Neural cell (in vitro differentiated cells): Measurements from ENCODE around the gene SULT1E1. TPM values are rescaled to one million over a fixed set of nuclear protein-coding genes. Genes with fewer than 3 reads are reported as not detected.

Source experiments
- H2AFZ ChIP-seq: fragments of 200-600, 300-800 bp; sonication (generic), shearing (Covaris generic); 2 replicates; pipeline ENCODE4 v1.6.0; 2014; ENCODE audit warnings: low read depth, mild to moderate bottlenecking, antibody characterized with exemption, low read length, moderate library complexity
- H3F3A ChIP-seq: fragments of 200-600 bp; shearing (Covaris generic); 2 replicates; pipeline ENCODE4 v1.6.1; 2016; ENCODE audit warnings: mild to moderate bottlenecking, moderate library complexity, mixed read lengths, antibody characterized with exemption, low read length; ENCODE audit not compliant: insufficient read depth, poor library complexity, severe bottlenecking
- H3K27ac ChIP-seq: fragments of 200-600, 300-800 bp; sonication (generic), shearing (Covaris generic); 2 replicates; pipeline ENCODE4 v1.5.1; 2014; ENCODE audit warnings: mild to moderate bottlenecking, low read length, moderate library complexity
- H3K27me3 ChIP-seq: fragments of 300-800, 200-600 bp; sonication (generic), shearing (Covaris generic); 2 replicates; pipeline ENCODE4 v1.6.0; 2014; ENCODE audit warnings: mild to moderate bottlenecking, low read depth, low read length, moderate library complexity; ENCODE audit not compliant: insufficient read depth
- H3K36me3 ChIP-seq: fragments of 300-800, 200-600 bp; sonication (generic), shearing (Covaris generic); 2 replicates; pipeline ENCODE4 v1.5.1; 2014; ENCODE audit warnings: mild to moderate bottlenecking, antibody characterized with exemption, low read length, moderate library complexity; ENCODE audit not compliant: insufficient read depth
- H3K4me2 ChIP-seq: fragments of 300-800, 200-600 bp; sonication (generic), shearing (Covaris generic); 2 replicates; pipeline ENCODE4 v1.6.0; 2014; ENCODE audit warnings: mild to moderate bottlenecking, low read length
- H3K4me3 ChIP-seq: fragments of 300-800, 200-600 bp; sonication (generic), shearing (Covaris generic); 2 replicates; pipeline ENCODE4 v1.5.1; 2014; ENCODE audit warnings: mild to moderate bottlenecking, low read length, moderate library complexity
- H3K79me2 ChIP-seq: fragments of 200-600 bp; shearing (Covaris generic); replicated peaks from 2 replicates; pipeline ENCODE4 v1.6.0; 2014; ENCODE audit warnings: mild to moderate bottlenecking, low read length, moderate library complexity; ENCODE audit not compliant: insufficient read depth
- H3K9ac ChIP-seq: fragments of 300-800, 200-600 bp; sonication (generic), shearing (Covaris generic); 2 replicates; pipeline ENCODE4 v1.6.1; 2016; ENCODE audit warnings: mild to moderate bottlenecking, low read length, mixed read lengths
- H3K9me2 ChIP-seq: fragments of 200-600 bp; shearing (Covaris generic); 2 replicates; pipeline ENCODE4 v1.6.1; 2016; ENCODE audit warnings: mild to moderate bottlenecking, low read length, mixed read lengths; ENCODE audit not compliant: insufficient read depth
- H3K9me3 ChIP-seq: fragments of 200-600, 300-800 bp; sonication (generic), shearing (Covaris generic); 2 replicates; pipeline ENCODE4 v1.6.1; 2016; ENCODE audit warnings: mild to moderate bottlenecking, mixed run types, low read length, moderate library complexity, mixed read lengths
- H4K20me1 ChIP-seq: fragments of 200-600 bp; shearing (Covaris generic); 2 replicates; pipeline ENCODE4 v1.6.1; 2016; ENCODE audit warnings: mild to moderate bottlenecking, mixed run types; ENCODE audit not compliant: insufficient read depth
- EP300 ChIP-seq: fragments of 450-650 bp; conservative IDR thresholded peaks from 2 replicates; pipeline ENCODE4 v1.6.1; 2014; ENCODE audit warnings: antibody characterized with exemption, mild to moderate bottlenecking, moderate library complexity; ENCODE audit not compliant: poor library complexity, severe bottlenecking
- EZH2 ChIP-seq: fragments of 200-600, 300-800 bp; shearing (Covaris generic), sonication (generic); IDR thresholded peaks from 2 replicates; pipeline ENCODE4 v1.6.1; 2014; ENCODE audit warnings: antibody characterized with exemption, low read length, borderline replicate concordance, mild to moderate bottlenecking; ENCODE audit not compliant: insufficient read depth, poor library complexity, severe bottlenecking
- MXI1 ChIP-seq: fragments of 450-650 bp; conservative IDR thresholded peaks from 2 replicates; pipeline ENCODE4 v1.6.1; 2014; ENCODE audit warnings: antibody characterized with exemption, mild to moderate bottlenecking; ENCODE audit not compliant: poor library complexity, severe bottlenecking
- POLR2AphosphoS5 ChIP-seq: IDR thresholded peaks from 2 replicates; pipeline ENCODE4 v1.6.1; 2012
- RAD21 ChIP-seq: fragments of 450-650 bp; conservative IDR thresholded peaks from 2 replicates; pipeline ENCODE4 v1.6.1; 2014; ENCODE audit warnings: antibody characterized with exemption, mild to moderate bottlenecking, moderate library complexity
- REST ChIP-seq: IDR thresholded peaks from 2 replicates; pipeline ENCODE4 v1.6.1; 2012; ENCODE audit warnings: borderline replicate concordance
- SMC3 ChIP-seq: fragments of 450-650 bp; conservative IDR thresholded peaks from 2 replicates; pipeline ENCODE4 v1.6.1; 2014; ENCODE audit warnings: antibody characterized with exemption, mild to moderate bottlenecking, moderate library complexity; ENCODE audit not compliant: poor library complexity
- TAF1 ChIP-seq: IDR thresholded peaks from 2 replicates; pipeline ENCODE4 v1.6.1; 2012; ENCODE audit warnings: low read depth
- polyA plus RNA-seq: library from polyadenylated mRNA; depleted of rRNA; stranded (reverse); fragments of >200 nt; gene quantifications from 2 replicates; pipeline ENCODE4 v1.2.3, GENCODE V29; 2014
- TF ChIP-seq, protein P1 (sequence below): fragments of 450-650 bp; IDR thresholded peaks from 2 replicates; pipeline ENCODE4 v1.5.1; 2014; ENCODE audit warnings: antibody characterized with exemption, mild to moderate bottlenecking, moderate library complexity; ENCODE audit not compliant: poor library complexity, severe bottlenecking

Gene SULT1E1
- polyA plus RNA-seq, 1 donor from 2014 or later, result not detected

GRCh38 chr4:69833251-69833650 lies 26.7 kb downstream of the SULT1E1 start:
- no peaks in the 10 kb centered on the region for H3K9me3 ChIP-seq
- no peaks in the 10 kb centered on the region for H3F3A ChIP-seq
- H3K4me3 ChIP-seq, result no peak overlapping the region
- no peaks in the 10 kb centered on the region for H3K9me2 ChIP-seq
- no peak overlapping the region for H3K27ac ChIP-seq
- no peaks in the 10 kb centered on the region for H3K79me2 ChIP-seq
- H2AFZ ChIP-seq, result no peak overlapping the region
- no peaks in the 10 kb centered on the region for H3K27me3 ChIP-seq
- H3K36me3 ChIP-seq, result no peaks in the 10 kb centered on the region
- H4K20me1 ChIP-seq, result no peaks in the 10 kb centered on the region
- H3K9ac ChIP-seq, result no peak overlapping the region
- H3K4me2 ChIP-seq, result no peak overlapping the region
- TF ChIP-seq RAD21 (no peak), EZH2 (no peak)
- TF ChIP-seq, protein P1, sequence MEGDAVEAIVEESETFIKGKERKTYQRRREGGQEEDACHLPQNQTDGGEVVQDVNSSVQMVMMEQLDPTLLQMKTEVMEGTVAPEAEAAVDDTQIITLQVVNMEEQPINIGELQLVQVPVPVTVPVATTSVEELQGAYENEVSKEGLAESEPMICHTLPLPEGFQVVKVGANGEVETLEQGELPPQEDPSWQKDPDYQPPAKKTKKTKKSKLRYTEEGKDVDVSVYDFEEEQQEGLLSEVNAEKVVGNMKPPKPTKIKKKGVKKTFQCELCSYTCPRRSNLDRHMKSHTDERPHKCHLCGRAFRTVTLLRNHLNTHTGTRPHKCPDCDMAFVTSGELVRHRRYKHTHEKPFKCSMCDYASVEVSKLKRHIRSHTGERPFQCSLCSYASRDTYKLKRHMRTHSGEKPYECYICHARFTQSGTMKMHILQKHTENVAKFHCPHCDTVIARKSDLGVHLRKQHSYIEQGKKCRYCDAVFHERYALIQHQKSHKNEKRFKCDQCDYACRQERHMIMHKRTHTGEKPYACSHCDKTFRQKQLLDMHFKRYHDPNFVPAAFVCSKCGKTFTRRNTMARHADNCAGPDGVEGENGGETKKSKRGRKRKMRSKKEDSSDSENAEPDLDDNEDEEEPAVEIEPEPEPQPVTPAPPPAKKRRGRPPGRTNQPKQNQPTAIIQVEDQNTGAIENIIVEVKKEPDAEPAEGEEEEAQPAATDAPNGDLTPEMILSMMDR, result no peak

GRCh38 chr4:69832326-69833030 lies 27.5 kb downstream of the SULT1E1 start:
- Histone ChIP-seq H3F3A (no peaks in the 10 kb centered on the region), H3K4me2 (no peak overlapping the region), H3K4me3 (no peak overlapping the region), H3K79me2 (no peaks in the 10 kb centered on the region), H3K27ac (no peak overlapping the region), H3K36me3 (no peaks in the 10 kb centered on the region), H2AFZ (no peak overlapping the region), H4K20me1 (no peaks in the 10 kb centered on the region), H3K9ac (no peak overlapping the region), H3K27me3 (no peaks in the 10 kb centered on the region), H3K9me3 (no peaks in the 10 kb centered on the region), H3K9me2 (no peaks in the 10 kb centered on the region)
- no peak for TF ChIP-seq TAF1
- TF ChIP-seq EP300, result no peak
- no peak for TF ChIP-seq POLR2AphosphoS5
- TF ChIP-seq, protein P1, result no peak

DNA sequence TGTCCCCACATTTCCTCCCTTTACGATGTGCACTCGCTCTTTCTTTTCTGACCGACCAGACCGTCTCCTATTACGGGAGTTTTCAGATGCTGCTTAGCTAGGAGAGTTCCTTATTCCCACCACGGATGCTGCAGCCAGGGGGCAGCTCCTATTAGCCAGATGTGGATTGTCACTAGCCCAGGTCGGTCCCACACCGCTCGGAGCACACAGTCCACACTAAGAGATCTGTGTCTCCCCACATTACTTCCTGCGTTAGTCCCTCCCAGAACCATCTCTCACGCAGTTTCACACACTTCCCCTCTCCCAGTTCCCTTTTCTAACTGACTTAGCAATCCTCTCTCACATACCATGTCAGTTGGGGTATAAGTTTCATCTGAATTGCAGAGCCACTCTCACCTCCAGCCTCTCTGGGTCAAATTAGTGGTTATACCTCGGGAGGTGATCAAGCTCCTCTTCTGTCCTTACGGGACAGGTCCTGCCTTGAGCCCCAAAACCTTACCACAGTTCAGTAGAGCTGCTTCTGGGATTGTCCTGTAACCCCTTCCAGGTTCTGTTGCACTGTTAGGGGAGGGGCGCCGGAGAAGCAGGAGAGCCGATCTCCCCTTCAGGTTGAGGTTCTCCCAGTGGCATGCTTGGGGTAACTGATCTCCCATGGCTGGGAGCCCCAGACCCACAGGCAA lies 28.2 kb downstream of the SULT1E1 start:
- H3K27ac ChIP-seq, result no peak overlapping the region
- H3K9me2 ChIP-seq, result no peaks in the 10 kb centered on the region
- H3K27me3 ChIP-seq, result no peaks in the 10 kb centered on the region
- no peaks in the 10 kb centered on the region for H3K36me3 ChIP-seq
- no peaks in the 10 kb centered on the region for H4K20me1 ChIP-seq
- no peak overlapping the region for H2AFZ ChIP-seq
- H3K79me2 ChIP-seq, result no peaks in the 10 kb centered on the region
- TF ChIP-seq MXI1 (no peak), REST (no peak), RAD21 (no peak), SMC3 (no peak), EZH2 (no peak)
- H3K4me3 ChIP-seq, result no peak overlapping the region
- no peak overlapping the region for H3K9ac ChIP-seq
- H3K9me3 ChIP-seq, result no peaks in the 10 kb centered on the region
- H3F3A ChIP-seq, result no peaks in the 10 kb centered on the region
- H3K4me2 ChIP-seq, result no peak overlapping the region
